ENCODE data around the gene ZNF205.
"Not testable (repeated sequence)": the region's sequence is repeated elsewhere in the genome, so short reads cannot be mapped to it uniquely, and the experiment has no call there.

ZNF205 gene

DNA sequence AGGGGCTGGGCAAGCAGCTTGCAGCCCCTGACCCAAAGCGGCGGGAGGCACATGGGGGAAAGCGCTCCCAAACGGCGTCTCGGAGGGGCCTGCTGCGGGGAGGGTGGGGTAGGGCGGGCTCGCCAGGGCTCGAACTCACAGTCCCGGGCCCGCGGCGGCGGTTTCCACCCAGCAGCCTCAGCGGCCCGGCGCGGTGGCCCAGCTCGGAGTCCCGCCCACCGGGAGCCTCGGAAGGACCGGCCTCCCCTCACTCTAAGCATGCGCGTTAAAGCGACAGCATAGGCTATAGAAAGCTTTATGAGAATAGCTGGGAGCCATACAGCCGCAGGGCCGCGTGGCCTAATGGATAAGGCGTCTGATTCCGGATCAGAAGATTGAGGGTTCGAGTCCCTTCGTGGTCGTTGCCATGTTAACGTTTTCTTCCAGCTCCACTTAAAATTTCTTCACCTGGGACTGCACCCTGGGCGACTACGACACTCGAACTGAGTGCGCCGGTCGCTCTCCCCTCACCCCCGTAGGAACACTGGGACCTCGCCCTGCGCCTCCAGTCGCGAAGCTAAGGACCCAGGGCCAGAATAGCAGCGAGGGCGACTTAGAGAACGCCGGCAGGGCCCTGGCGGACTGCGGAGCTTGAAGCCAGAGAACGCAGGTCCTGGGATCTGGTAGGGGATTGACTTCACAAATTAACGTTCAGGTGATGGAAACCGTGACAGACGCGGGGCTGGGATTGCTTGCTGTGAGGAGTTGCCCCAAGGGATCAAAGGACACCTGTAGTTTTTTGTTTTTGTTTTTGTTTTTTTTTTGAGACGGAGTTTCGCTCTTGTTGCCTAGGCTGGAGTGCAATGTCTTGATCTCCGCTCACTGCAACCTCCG lies 38.2 kb downstream of the ZNF205 start:
- ATAC-seq: peak; percentile 83 to 85

DNA sequence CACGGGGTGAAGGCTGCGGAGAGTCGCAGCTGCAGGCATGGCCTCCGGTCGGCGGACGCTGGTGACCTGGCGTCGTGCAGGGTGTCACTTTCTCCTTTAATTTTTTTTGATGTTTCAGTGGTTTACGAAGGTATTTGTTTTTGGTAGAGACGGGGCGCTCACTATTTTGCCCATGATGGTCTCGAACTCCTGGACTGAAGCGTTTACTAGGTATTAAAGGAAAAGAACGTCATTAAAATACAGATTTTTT lies 39.6 kb downstream of the ZNF205 start:
- ATAC-seq: no peak

DNA sequence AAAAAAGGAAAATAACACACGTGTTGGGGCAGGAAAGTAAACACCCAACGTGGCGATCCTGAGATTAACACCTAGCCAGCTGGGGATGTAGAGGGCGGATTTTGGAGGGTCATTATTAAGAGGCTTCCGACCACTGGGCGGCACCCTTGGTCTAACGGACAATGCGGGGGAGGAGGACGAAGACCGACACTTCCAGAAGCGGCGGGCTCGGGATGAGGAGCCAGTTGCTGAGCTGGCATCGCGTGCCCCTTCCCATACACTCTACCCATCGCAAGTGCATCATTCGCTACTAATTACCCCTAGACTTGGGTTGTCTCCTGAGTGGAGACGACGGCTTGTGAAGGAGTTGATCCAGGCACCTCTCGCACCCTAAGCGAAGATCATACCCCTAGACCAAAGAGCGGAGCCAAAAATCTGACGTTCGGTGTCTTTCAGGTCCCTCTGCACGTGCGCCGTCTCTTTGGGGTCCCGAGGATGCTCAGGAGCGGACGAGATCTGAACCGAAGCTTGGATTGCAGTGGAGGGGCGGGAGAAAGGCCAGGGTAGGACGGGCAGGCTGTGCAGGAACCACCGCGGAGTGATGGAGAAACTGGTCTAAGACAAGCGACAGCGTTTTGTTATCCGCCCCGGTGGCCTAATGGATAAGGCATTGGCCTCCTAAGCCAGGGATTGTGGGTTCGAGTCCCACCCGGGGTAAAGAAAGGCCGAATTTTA lies 40.0 kb downstream of the ZNF205 start:
- peak in 1 of 2 donors; percentile 22 for ATAC-seq

DNA sequence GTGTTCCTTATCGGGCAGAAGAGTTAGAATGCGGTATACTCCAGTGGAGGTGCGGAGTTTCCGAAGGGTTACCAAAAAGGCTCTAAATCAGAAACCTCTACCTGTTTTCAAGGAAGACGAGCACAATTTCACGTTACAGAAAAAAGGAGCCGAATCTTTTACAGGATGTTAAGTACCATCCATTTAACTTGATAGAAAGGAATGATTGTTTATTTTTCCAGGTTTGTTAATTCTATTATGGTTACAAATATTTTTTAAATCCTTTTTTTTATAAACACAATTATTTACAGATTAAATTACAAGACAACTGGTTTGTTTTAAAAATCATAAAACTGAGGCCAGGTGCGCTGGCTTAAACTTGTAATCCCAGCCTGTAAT lies 40.6 kb downstream of the ZNF205 start:
- peak in 1 of 2 donors; percentile 25 for ATAC-seq

DNA sequence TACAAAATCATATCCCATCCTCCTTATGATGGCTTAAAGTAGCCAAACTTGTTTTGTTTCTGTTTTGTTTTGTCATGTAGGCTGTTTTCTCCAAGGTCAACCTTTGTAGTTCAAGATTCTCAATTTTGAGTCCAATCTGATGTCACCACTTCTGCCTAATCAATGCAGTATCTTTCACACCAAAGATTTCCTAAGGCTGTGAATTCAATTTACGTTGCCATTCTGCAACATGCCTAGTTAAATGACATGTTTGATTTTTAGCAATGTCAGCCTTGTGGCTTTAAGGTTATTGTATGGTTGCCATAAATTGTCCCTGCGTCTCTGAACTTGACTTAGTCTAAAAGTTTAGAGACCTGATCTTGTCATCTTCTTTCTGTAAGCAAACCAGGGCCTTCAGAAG lies 42.8 kb downstream of the ZNF205 start:
- ATAC-seq: no peak

DNA sequence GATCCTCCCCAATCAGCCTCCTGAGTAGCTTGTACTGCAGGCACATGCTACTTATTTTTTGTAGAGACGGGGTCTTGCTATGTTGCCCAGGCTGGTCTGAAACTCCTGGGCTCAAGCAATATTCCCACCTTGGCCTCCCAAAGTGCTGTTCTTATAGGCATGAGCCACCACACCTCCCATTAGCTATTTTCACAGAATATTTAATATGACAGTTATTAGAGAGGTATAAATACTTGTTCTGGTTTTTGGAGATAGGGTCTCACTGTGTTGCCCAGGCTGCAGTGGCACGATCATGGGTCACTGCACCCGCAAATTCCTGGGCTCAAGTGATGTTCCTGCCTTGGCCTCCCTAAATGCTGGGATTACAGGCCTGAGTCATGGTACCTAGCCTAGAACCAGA lies 43.6 kb downstream of the ZNF205 start:
- no peak for ATAC-seq

DNA sequence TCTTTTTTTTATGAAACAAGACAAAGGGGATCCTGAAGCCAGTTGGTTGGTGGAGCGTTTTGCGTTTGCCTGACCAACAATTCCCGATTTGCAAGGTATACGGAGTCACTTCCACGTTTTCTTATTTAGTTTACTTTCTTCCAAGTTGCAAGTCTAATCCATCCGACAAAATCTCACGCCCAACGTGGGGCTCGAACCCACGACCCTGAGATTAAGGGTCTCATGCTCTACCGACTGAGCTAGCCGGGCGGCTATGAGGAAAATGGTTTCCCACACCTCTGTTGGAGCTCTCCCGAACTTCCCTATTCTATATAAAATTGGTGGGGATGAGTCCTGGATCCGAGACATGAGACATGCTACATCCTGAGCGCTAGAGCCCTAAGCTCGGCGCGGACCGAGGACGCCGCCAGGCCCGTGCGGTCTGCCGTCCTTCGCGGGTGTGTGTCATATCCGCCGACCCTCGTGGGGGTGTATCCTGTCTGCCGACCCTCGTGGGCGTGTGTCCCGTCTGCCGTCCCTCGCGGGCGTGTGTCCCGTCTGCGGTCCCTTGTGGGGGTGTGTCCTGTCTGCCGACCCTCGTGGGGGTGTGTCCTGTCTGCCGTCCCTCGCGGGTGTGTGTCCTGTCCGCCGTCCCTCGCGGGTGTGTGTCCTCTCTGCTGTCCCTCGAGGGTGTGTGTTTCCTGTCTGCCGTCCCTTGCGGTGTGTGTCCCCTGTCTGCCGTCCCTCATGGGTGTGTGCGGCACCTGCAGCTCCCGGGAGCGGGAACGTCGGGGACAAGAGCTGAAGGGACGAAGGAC lies 45.0 kb downstream of the ZNF205 start:
- ATAC-seq: peak in 1 of 2 donors; percentile 6

DNA sequence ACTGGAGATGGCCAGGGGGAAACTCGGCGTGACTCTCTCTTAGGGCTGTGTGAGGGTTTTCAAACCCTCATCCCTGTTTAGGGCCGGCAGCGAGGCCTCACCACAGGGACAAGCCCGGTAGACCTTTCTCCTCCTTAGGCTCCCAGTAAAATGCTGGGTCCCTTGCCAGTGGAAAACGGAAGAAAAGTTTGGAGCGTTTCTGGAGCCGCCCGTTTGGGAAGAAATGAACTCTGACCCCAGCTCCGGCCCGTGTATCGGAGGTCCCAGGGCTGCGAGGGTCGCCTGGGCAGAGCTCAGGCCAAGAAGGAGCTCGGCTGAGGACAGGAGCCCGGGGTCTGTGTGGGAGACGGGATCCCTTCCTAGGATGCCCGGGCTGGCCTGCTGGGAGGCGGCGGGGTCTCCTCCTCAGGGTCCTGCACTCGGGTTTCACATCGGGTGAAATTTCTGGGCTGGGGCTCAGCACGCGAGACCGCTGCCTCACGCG lies 45.7 kb downstream of the ZNF205 start:
- ATAC-seq: peak; percentile 2 to 3

DNA sequence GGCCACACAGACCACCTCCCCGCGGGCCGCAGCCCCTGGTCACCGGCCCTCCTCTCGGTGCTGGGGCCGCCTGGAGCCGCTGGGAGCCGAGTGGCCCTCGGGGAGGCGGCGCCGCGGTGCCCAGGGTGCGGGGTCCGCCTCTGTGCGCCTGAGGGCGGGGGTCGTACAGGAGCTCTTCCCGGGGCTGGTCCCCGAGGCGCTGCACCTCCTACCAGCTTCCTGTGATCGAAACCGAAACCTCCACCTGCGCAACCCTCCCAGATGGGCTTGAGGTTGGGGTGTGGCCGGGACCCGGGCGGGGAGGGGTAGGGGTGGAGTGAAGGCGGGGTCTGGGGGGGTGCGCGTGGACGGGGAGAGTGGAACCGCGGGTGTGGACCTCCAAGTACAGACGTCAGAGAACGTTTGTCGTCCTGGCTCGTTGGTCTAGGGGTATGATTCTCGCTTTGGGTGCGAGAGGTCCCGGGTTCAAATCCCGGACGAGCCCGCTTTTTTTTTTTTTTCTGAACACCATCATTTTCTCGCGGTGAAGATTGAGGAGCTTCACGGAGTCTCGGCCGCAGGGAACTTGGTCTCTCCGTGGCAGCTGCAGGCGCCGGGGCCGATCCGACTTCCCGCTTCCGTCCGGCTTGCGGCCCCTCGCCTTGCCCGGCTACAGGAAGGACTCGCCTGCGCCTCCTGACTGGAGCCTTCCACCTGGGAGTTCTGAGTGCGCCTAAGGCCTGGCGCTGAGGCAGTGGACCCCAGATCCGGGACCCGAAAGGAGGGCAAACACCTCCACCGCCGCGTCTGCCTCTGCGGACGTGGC lies 46.3 kb downstream of the ZNF205 start:
- ATAC-seq: peak; percentile 81 to 84

DNA sequence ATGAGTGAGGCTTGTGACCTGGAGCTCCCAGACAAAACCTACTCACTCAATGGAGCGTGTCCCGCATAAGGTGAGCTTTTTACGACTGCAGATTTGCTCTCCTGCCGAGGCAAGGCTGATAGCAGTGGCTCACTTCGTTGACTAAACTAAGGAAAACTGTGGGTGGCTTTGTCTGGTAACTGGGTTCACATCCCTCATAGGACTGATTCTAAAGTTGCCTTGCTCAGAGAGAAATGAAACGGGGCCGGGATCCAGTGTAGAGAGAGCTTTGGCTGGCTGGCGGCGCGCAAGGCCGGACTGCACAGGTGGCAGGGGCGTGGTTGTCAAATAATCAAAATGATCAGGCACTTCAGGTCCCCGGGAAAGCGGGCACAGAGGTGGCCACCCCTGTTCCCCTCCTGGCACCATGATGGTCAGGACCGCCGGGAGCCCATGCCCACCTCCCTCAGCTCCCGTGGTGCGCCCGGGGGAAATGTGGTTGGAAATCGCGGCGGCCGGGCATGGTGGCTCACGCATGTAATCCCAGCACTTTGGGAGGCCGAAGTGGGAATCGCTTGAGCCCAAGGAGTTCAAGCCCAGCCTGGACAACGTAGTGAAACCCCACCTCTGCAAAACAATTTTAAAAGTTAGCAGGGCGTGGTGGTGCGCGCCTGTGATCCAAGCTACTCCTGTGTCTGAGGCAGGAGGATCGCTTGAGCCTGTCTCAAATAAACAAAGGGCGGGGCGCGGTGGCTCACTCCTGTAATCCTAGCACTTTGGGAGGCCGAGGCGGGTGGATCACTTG lies 49.0 kb downstream of the ZNF205 start:
- no peak for ATAC-seq

DNA sequence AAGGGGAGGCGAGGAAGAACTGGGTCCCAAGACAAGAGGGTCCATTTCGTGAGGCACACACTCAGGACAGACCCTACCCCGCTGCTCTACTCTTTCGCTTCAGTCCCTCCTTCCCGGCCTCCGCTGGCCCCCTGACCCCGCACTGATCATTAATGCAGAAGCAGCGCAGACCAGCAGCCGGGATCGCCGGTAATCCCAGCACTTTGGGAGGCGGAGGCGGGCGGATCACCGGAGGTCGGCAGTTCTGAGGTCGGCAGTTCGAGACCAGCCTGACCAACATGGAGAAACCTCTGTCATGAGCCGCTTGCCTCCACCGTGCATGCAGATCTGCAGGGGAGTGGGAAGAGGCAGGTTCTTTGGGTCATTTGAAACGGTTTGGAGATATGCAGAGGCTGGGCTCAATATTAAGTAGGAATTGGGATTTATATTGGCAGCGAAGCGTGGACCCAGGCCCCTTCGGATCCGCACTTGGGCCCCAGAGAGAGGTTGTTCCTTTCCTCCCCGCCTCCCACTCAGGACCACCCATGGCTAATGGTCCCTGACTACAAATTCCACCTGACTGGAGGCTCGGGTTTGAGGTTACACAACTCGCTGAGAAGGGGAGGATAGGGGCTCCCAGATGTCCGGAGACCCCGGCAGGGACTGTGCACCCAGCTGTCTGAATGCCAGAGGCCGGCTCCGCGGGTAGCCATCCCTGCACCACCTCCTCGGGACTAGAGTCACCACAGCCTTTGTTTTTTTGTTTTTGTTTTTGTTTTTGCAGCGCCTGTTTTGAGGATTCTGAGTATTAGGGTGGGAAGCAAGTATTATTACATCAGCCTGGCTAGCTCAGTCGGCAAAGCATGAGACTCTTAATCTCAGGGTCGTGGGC lies 52.0 kb downstream of the ZNF205 start:
- ATAC-seq: no peak

DNA sequence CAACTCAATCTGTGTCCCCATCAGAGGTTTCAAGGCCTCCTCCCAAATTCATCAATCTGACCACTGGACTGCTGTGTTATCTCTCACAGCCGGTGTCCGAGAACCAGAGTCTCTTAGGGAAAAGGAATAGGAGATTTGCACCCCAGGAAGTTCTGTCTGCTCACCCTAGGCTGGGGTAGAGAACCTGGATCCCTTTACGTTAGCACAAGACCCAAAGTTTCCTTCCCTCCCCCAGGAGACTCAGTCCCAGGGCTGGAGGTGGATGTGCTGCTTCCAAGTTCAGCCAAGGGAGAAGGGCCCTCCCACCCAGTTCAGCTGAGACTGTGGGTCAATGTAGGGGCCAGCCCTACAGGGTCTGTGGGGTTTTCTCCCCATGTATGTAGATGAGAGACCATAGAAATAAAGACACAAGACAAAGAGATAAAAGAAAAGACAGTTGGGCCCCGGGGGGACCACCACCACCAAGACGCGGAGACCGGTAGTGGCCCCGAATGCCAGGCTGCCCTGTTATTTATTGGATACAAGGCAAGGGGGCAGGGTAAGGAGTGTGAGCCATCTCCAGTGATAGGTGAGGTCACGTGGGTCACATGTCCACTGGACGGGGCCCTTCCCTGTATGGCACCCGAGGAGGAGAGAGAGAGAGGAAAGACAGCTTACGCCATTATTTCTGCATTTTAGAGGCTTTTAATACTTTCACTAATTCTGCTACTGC lies 52.9 kb downstream of the ZNF205 start:
- ATAC-seq: no peak

DNA sequence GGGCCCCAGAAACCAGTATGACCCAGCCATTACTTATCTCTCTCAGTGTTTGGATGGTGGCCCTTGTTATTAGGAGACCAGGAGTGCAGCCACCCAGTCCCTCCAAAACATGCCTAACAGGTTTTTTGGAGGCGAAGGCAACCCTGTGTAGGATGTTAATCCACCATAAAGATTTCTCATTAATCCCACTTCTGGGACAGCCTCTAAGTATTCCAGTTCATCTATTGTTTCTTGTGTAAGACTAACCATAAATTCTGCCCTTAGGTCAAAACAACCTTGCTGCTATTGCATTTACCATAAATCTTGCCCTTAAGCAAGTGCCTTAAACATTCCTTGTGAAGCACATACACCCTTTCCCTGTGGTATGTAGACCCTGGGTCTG lies 54.1 kb downstream of the ZNF205 start:
- ATAC-seq: no peak

DNA sequence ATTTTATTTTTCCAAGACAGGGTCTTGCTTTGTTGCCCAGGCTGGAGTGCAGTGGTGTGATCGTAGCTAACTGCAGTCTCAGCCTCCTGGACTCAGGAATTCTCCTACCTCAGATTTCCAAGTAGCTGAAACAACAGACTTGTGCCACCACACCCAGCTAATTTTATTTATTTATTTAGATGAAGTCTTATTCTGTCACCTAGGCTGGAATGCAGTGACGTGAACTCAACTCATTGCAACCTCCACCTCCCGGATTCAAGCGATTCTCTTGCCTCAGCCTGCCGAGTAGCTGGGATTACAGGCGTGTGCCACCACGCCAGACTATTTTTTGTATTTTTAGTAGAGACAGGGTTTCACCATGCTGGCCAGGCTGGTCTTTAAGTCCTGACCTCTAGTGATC lies 56.3 kb downstream of the ZNF205 start:
- ATAC-seq: not testable (repeated sequence)

All from activated CD4-positive, CD25-positive, alpha-beta regulatory T cell treated with anti-CD3 and anti-CD28 coated beads, Interleukin-2, amount 50 U/mL, for 24 hours (primary cell).